NCI-H1417 treated with DMSO at 0.1 percent for 48 hours (cell line): ENCODE results near the gene TMCC3.

Source experiments
- DNase-seq: peaks from one replicate; lab custom pipeline; 2025; lab: John Stamatoyannopoulos, UW

The TMCC3 gene

GRCh38 chr12:94599189-94599588, 51.2 kb downstream of the TMCC3 start:
- DNase-seq = no peak

DNA sequence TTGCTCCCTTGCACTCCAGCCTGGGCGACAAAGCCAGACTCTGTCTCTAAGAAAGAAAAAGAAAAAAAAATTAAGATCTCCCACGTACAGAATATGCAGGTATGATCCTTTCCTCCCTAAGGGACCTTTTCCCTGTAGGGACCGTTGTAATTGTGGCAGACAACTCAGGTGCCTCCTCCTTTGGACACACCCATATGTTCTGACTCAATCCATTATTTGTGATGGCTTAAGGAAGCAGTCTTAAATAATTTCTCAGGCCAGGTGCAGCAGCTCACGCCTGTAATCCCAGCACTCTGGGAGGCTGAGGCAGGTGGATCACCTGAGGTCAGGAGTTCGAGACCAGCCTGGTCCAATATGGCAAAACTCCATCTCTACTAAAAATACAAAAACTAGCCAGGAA, 53.1 kb downstream of the TMCC3 start:
- no peak for DNase-seq

DNA sequence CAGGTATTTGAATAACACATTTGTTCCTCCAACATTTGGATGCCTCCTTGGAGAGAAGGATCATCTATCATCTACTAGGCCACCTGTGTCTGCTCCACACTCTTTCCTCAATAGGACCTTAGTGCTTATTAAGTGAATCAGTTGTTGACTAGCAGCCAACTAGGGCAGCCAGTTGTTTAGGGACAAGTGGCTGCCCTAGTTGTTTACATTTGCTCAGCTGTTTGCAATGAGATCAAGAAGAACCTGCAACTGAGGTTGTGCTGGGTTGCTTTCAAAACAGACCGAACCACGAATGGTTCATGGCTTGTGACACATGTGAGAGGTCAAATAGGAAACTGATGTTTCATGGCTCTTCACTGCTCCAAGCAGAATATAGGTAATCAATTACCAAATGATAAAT, 53.8 kb downstream of the TMCC3 start:
- DNase-seq = no peak

DNA sequence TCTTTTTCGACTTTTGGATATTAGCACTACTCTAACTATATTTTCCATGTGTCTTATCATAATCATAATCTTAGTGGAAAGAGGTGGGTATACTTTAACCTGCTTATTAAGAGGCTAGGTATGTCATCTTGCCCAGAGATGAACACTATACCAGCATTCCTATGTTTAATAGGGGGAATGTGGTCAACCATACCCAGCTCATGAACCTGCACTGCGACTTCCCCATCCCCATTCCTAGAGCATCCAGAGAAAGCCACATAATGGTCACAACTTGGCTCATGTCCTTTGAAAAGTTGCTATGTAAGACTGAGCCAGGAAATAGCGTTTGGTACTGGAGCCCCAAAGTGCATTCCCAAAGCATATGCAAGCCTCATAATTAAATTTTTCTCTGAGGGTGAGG, 55.2 kb downstream of the TMCC3 start:
- no peak for DNase-seq

DNA sequence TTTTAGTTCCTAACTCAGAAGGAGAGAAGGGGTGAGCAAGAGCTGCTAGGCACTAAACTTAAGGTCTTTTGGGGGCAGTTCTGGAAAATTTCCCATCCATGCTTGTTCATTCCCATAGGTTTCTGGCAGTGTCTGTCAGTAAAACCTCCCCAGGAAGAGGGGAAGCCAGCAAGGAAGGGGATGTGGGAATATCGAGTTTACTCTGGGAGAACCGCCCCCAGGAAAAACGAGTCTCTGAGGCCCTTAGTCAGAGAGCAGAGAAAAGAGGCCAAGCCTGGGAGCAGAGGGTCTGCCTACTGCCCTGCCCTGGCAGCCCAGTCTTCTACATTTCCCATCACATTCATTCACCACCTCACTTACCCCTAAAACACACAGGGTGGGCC, 55.9 kb downstream of the TMCC3 start:
- no peak for DNase-seq

DNA sequence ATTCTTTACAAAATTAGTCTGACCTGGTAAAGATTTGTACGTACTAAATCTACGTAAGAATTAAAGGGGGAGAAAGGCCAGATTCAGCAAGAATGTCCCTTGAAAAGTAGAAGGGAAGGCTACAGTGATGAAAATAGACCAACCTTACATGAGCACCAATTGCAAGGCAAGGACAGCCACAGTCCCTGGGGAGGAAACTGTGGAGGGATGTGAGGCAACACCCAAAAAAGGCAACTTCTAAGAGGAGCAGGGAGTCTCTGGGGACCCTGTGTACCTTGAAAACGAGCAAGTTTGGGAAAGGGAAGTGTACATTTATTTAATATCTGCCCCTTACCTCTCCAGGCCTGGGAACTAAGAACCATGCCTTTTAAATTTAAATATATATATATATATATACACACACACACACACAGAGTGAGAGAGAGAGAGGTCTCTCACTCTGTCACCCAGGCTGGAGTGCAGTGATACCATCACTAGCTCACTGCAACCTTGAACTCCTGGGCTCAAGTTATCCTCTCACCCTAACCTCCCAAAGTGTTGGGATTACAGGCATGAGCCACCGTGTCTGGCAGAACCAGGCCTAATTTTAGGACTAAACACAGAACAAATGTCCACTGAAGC, 56.4 kb downstream of the TMCC3 start:
- DNase-seq = no peak

DNA sequence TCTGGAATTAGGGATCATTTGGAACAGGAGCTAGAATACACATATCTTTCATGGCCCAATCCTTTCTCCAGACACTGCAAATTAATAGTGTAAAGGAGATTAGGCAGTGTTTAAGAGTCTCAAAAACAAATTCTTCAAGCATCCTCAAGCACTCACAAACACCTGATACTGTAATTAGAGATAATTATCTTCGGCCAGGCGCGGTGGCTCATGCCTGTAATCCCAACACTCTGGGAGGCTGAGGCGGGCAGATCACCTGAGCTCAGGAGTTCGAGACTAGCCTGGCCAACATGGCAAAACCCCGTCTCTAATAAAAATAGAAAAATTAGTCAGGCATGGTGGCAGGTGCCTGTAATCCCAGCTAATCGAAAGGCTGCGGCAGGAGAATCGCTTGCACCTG, 57.6 kb downstream of the TMCC3 start:
- peak; percentile 37 for DNase-seq

GRCh38 chr12:94592080-94592479, 58.3 kb downstream of the TMCC3 start:
- no peak for DNase-seq

DNA sequence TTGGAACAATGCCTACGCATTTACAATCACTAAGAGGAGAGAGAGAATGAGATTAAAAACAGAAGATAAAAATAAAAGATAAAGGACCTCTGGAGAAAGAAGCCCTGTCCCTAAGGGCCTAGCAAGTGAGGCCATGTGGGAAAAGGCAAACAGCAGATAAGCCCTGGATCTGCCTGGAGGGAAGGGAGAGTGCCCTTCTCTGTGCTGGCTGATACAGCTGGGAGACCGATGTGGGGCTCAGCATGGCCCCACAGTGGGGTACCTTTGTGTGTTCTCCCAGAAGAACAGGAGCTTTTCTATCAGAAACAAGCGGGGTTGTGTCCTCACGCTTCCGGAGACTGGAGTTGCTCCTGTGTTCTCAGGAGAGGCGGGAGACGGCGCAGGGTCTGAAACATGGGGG, 59.9 kb downstream of the TMCC3 start:
- DNase-seq = no peak

DNA sequence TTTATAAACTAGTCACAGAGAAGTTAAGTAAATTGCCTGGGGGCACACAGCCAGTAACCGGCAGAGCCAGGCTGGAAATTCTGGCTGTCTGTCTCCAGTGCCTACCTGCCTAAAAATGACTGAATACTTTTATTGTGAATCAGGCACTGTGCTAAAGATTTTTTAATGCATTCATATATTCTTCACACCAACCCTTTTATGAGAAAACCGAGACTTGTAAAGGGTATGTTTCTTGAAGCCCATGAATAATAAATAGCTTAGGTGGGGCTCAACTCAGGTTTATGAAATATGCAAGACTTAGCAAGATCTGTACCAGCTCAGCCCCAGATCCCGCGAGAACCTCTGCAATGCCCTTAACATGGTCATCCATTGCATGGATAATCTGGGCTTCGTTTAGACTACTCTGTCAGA, 60.8 kb downstream of the TMCC3 start:
- DNase-seq = no peak

- no peak for DNase-seq
Measured at GRCh38 chr12:94588346-94588745, 62.0 kb downstream of the TMCC3 start.

- DNase-seq = no peak
Measured at GRCh38 chr12:94587266-94588241, 62.8 kb downstream of the TMCC3 start.

DNA sequence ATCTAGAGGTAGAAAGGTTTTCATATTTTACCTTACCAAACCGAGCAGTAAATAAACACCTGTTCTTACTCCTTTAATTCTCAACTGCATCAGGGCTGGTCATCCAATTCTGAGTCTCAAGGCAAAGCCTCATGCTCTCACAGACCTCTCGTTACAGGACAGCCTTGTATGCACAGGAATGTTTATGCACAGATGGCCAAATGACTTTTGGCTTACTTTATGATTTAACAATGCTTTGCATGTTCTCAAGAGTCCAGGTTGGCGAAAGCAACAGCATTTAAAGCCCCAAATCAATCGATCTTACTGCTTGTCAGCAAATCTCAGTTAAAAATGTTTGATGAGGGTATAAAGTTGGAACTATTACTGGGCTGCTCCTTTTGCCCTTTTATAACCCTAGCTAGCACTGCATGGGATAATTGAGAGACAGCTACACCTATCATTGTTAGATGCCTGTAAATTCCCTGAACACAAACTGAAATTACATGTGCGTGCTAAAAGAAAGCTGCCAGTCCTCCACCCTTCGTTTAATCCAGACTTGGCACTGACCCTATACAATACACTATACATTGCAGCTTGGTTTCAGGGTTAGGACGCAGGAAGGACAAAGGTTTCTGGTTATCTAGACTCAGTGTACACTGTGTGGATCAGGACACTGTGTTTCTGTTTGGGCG, 63.6 kb downstream of the TMCC3 start:
- no peak for DNase-seq

DNA sequence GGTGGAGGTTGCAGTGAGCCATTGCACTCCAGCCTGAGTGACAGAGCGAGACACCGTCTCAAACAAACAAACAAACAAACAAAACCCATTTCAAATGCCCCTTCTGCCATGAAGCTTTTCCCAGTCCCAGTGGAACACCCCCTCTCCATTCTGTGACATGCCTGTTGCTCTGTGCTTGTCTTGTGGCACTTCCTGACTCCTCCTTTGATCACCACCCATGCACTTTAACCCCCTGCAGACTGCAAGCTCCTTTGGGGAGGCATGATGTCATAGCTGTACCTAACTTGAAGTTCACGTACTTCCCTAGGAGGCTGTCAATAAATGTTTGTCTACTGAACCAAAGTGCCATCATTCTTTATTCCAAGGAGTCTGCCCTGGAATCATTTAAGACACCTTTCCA, 64.7 kb downstream of the TMCC3 start:
- DNase-seq = no peak

DNA sequence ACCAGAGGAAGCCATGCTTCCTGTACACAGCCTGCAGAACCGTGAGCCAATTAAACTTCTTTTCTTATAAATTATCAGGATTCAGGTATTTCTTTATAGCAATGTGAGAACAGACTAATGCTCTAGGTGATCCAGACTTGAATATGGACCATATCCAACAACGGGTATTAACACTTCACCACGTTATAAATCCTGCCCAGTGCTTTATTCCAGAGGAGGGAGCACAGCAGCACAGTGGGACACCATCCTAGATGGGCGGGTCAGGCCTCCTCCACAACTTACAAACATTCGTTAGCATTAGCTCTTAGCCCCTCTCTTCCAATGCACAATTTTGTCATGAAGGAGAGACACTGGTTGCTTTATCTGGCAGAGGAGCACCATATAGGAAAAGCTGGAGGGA, 66.0 kb downstream of the TMCC3 start:
- no peak for DNase-seq

DNA sequence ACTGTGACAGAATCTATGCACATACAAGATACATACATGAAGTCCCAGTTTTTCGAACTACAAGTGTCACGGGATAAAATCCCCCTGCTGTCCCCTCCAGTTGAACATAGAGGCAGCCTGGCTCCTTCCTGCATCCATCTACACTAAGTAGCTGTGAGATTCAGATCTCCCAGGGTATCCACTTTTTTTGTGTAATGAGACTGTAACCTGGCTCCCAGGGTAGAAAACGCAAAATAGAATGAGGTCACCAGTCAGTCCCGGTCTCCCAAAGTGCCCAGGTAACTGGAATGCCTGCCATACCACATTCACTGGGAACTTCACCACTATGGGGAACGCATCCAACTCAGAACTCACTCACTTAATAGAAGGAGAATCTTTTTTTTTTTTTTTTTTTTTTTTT, 67.8 kb downstream of the TMCC3 start:
- DNase-seq = no peak

- no peak for DNase-seq
Measured at GRCh38 chr12:94575645-94576403, 74.5 kb downstream of the TMCC3 start.

- no peak for DNase-seq
Measured at GRCh38 chr12:94575024-94575423, 75.3 kb downstream of the TMCC3 start.

GRCh38 chr12:94571556-94571955, 78.8 kb downstream of the TMCC3 start:
- DNase-seq = no peak

- DNase-seq = no peak
Measured at GRCh38 chr12:94570161-94570560, 80.2 kb downstream of the TMCC3 start.

DNA sequence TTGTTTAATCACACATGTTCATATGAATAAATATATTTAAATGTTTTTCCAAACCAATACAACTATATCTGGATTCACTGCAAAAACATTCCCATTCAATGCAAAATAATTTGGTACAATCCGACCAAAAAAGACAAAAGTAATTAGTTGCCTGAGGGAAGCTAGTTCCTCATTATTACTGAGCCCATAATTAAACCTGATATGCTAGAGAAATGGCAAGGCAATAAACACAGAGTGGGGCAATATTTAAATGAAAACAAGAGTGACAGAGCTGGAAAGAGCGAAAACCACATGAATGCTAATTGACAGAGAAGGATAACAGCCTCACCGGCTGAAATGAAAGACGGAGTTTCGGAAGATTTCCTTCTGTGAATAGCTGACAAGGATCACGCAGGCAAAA, 82.6 kb downstream of the TMCC3 start:
- no peak for DNase-seq

- no peak for DNase-seq
Measured at GRCh38 chr12:94566345-94566744, 84.0 kb downstream of the TMCC3 start.
